ENCODE data around the gene ACP2. TPM values are rescaled to one million over a fixed set of nuclear protein-coding genes. Genes with fewer than 3 reads are reported as not detected.

Gene ACP2
- total RNA-seq, 1 donor from 2014 or later: 40.8 TPM

DNA sequence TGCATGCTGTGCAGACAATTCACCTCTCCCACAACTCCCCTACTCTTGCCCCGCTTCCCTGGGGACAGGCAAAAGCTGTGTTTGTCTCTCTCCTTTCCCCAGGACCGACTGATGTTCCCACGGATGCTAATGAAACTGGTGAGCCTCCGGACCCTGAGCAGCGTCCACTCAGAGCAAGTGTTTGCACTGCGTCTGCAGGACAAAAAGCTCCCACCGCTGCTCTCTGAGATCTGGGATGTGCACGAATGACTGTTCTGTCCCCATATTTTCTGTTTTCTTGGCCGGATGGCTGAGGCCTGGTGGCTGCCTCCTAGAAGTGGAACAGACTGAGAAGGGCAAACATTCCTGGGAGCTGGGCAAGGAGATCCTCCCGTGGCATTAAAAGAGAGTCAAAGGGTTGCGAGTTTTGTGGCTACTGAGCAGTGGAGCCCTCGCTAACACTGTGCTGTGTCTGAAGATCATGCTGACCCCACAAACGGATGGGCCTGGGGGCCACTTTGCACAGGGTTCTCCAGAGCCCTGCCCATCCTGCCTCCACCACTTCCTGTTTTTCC, 19.9 kb upstream of the ACP2 start:
- FAIRE-seq: no peak
- Mint-ChIP-seq H3K27ac (ENCODE audit: unreplicated experiment) (peak overlapping the region; percentile 97), H3K27me3 (ENCODE audit: low read depth, unreplicated experiment) (no peaks in the 10 kb centered on the region), H3K4me3 (ENCODE audit: unreplicated experiment) (peak overlapping the region; percentile 86), H3K36me3 (ENCODE audit: low read depth, unreplicated experiment) (peaks cover 2% of the 10 kb centered on the region), H3K4me1 (ENCODE audit: low read depth, unreplicated experiment) (peaks cover 27% of the 10 kb centered on the region), H3K9me3 (ENCODE audit: unreplicated experiment) (no peaks in the 10 kb centered on the region)
- no peaks in the 10 kb centered on the region for H3K9me3 ChIP-seq (ENCODE audit: insufficient read depth, low read depth, low read length)
- peaks cover 29% of the 10 kb centered on the region for H4K20me1 ChIP-seq (ENCODE audit: insufficient read depth, low read length)
- H3K27ac ChIP-seq (ENCODE audit: low read depth, low read length): peak overlapping the region; percentile 76
- peaks cover 36% of the 10 kb centered on the region for H3K4me1 ChIP-seq (ENCODE audit: insufficient read depth, low read length)
- H3K9ac ChIP-seq (ENCODE audit: low read length): peak overlapping the region; percentile 87
- H3K79me2 ChIP-seq (ENCODE audit: insufficient read depth, low read length): peaks cover 29% of the 10 kb centered on the region
- H3K36me3 ChIP-seq (ENCODE audit: insufficient read depth, low read length): no peaks in the 10 kb centered on the region
- H2AFZ ChIP-seq (ENCODE audit: low read depth, low read length): peak overlapping the region; percentile 59
- DNase-seq (ENCODE audit: low read depth): no peak
- H3K27me3 ChIP-seq (ENCODE audit: insufficient read depth, low read length): no peaks in the 10 kb centered on the region
- peak overlapping the region; percentile 94 for H3K4me2 ChIP-seq (ENCODE audit: low read length)
- H3K4me3 ChIP-seq (ENCODE audit: insufficient read depth, low read depth, low read length): peak overlapping the region; percentile 63
- TF ChIP-seq EZH2 (IDR thresholded peaks at IDR 0.05; ENCODE audit: insufficient read depth, low read length): no peak
- TF ChIP-seq, protein P1, sequence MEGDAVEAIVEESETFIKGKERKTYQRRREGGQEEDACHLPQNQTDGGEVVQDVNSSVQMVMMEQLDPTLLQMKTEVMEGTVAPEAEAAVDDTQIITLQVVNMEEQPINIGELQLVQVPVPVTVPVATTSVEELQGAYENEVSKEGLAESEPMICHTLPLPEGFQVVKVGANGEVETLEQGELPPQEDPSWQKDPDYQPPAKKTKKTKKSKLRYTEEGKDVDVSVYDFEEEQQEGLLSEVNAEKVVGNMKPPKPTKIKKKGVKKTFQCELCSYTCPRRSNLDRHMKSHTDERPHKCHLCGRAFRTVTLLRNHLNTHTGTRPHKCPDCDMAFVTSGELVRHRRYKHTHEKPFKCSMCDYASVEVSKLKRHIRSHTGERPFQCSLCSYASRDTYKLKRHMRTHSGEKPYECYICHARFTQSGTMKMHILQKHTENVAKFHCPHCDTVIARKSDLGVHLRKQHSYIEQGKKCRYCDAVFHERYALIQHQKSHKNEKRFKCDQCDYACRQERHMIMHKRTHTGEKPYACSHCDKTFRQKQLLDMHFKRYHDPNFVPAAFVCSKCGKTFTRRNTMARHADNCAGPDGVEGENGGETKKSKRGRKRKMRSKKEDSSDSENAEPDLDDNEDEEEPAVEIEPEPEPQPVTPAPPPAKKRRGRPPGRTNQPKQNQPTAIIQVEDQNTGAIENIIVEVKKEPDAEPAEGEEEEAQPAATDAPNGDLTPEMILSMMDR (IDR thresholded peaks at IDR 0.05; ENCODE audit: insufficient read depth, low read depth, low read length): no peak

DNA sequence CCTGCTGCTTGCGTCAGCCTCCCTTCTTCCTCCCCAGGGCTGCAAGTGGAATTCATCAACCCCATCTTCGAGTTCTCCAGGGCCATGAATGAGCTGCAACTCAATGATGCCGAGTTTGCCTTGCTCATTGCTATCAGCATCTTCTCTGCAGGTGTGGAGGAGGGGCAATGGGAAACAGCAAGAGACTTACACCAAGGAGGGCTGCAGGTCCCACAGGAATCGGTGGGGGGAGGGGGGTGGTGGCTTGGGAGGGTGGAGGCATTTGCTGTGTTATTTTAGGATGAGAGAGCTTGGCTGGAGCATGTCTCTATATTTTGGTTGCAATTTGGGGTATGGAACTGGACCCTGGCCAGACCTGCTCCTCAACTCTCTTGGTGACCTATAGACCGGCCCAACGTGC, 19.3 kb upstream of the ACP2 start:
- Mint-ChIP-seq H3K27me3 (ENCODE audit: low read depth, unreplicated experiment) (no peaks in the 10 kb centered on the region), H3K4me1 (ENCODE audit: low read depth, unreplicated experiment) (peaks cover 27% of the 10 kb centered on the region), H3K36me3 (ENCODE audit: low read depth, unreplicated experiment) (peaks cover 2% of the 10 kb centered on the region), H3K9me3 (ENCODE audit: unreplicated experiment) (no peaks in the 10 kb centered on the region), H3K4me3 (ENCODE audit: unreplicated experiment) (peak overlapping the region; percentile 27), H3K27ac (ENCODE audit: unreplicated experiment) (peak overlapping the region; percentile 97)
- Histone ChIP-seq H3K36me3 (ENCODE audit: insufficient read depth, low read length) (no peaks in the 10 kb centered on the region), H4K20me1 (ENCODE audit: insufficient read depth, low read length) (peaks cover 24% of the 10 kb centered on the region), H3K4me2 (ENCODE audit: low read length) (no peak overlapping the region), H3K4me3 (ENCODE audit: insufficient read depth, low read depth, low read length) (no peak overlapping the region), H3K4me1 (ENCODE audit: insufficient read depth, low read length) (peaks cover 36% of the 10 kb centered on the region), H3K9ac (ENCODE audit: low read length) (no peak overlapping the region), H3K9me3 (ENCODE audit: insufficient read depth, low read depth, low read length) (no peaks in the 10 kb centered on the region), H3K27me3 (ENCODE audit: insufficient read depth, low read length) (no peaks in the 10 kb centered on the region), H3K79me2 (ENCODE audit: insufficient read depth, low read length) (peaks cover 25% of the 10 kb centered on the region), H3K27ac (ENCODE audit: low read depth, low read length) (no peak overlapping the region), H2AFZ (ENCODE audit: low read depth, low read length) (no peak overlapping the region)
- FAIRE-seq: no peak
- TF ChIP-seq, protein P1 (IDR thresholded peaks at IDR 0.05; ENCODE audit: insufficient read depth, low read depth, low read length): no peak
- no peak for DNase-seq (ENCODE audit: low read depth)

DNA sequence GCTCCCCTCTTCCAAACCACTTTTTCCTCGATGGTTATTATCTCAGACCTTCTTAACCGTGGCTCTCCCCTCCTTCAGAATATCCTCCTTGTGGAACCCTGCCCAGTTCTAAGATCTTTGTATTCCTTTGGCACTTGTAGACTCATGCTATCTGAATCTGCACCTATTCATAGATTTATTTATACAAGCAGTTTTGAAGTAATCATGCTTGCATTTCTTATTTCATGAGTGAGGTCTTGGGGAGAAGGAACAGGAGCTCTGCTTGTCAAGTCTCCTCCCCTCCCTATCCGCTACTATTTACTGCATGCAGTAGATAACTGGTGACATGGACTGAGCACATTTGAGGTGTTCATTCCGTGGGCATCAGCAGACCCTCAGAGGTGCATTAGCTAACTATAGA, 15.9 kb upstream of the ACP2 start:
- no peak for FAIRE-seq

More for the DNA sequence above, 15.9 kb upstream of the ACP2 start:
- Mint-ChIP-seq H3K9me3 (ENCODE audit: unreplicated experiment) (no peaks in the 10 kb centered on the region), H3K36me3 (ENCODE audit: low read depth, unreplicated experiment) (peaks cover 2% of the 10 kb centered on the region), H3K4me3 (ENCODE audit: unreplicated experiment) (no peak overlapping the region), H3K27ac (ENCODE audit: unreplicated experiment) (no peak overlapping the region), H3K4me1 (ENCODE audit: low read depth, unreplicated experiment) (peaks cover 16% of the 10 kb centered on the region), H3K27me3 (ENCODE audit: low read depth, unreplicated experiment) (peaks cover 4% of the 10 kb centered on the region)
- no peaks in the 10 kb centered on the region for H4K20me1 ChIP-seq (ENCODE audit: insufficient read depth, low read length)
- peaks cover 32% of the 10 kb centered on the region for H3K4me1 ChIP-seq (ENCODE audit: insufficient read depth, low read length)
- H3K4me2 ChIP-seq (ENCODE audit: low read length): peak overlapping the region; percentile 48
- DNase-seq (ENCODE audit: low read depth): peak; percentile 61
- TF ChIP-seq, protein P1 (IDR thresholded peaks at IDR 0.05; ENCODE audit: insufficient read depth, low read depth, low read length): no peak
- no peak for TF ChIP-seq EZH2 (IDR thresholded peaks at IDR 0.05; ENCODE audit: insufficient read depth, low read length)
- H3K9me3 ChIP-seq (ENCODE audit: insufficient read depth, low read depth, low read length): no peaks in the 10 kb centered on the region
- H3K36me3 ChIP-seq (ENCODE audit: insufficient read depth, low read length): no peaks in the 10 kb centered on the region
- no peak overlapping the region for H3K27ac ChIP-seq (ENCODE audit: low read depth, low read length)
- H3K4me3 ChIP-seq (ENCODE audit: insufficient read depth, low read depth, low read length): no peak overlapping the region
- H3K79me2 ChIP-seq (ENCODE audit: insufficient read depth, low read length): no peaks in the 10 kb centered on the region
- no peak overlapping the region for H2AFZ ChIP-seq (ENCODE audit: low read depth, low read length)
- no peaks in the 10 kb centered on the region for H3K27me3 ChIP-seq (ENCODE audit: insufficient read depth, low read length)
- H3K9ac ChIP-seq (ENCODE audit: low read length): no peak overlapping the region
